ENCODE measurements around the gene STBD1.

Gene STBD1

DNA sequence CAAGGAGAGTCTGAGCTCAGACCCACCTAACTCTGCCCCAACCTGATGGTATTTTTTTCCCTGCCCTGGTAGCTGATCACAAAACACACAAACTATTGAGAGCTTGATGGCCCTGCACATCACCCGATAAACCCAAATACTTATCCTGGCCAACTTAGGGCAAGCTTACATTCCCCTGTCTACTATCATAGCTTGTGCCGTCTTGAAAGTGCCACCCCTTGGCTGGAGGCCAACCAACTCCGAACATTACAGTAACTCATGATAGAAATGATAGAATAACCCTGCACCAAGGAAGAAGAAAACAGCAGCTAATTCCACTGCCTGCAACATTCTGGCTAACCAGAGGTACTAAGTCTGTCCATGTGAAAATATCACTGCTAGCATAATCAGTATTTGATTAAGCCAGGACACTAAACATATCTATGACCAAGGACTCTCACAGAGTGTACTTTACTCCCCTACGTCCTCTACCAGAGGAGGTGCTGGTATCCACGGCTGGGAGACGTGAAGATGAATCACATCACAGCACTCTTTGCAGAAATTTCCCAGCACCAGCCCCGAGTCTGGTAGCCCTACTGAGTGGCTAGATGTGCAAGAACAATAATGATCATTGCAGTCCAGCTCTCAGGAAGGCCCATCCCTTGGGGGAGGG lies 8.9 kb downstream of the STBD1 start:
- Histone ChIP-seq H3K79me2 (ENCODE audit: control insufficient read depth, low read length) (no peaks in the 10 kb centered on the region), H3K9me3 (ENCODE audit: control insufficient read depth, insufficient read depth, low read length) (no peaks in the 10 kb centered on the region), H3K4me1 (ENCODE audit: control insufficient read depth, low read length) (no peaks in the 10 kb centered on the region), H3K9me2 (replicated peaks; ENCODE audit: control insufficient read depth, low read length) (no peaks in the 10 kb centered on the region), H3K36me3 (ENCODE audit: control insufficient read depth, low read length) (no peaks in the 10 kb centered on the region), H3K4me3 (ENCODE audit: low read length) (no peak overlapping the region), H3K27ac (ENCODE audit: low read depth, low read length) (no peak overlapping the region), H3F3A (ENCODE audit: control insufficient read depth, insufficient read depth) (no peaks in the 10 kb centered on the region), H3K27me3 (ENCODE audit: control insufficient read depth, low read length) (no peaks in the 10 kb centered on the region), H3K4me2 (ENCODE audit: low read length) (no peak overlapping the region), H4K20me1 (ENCODE audit: control insufficient read depth, insufficient read depth, low read depth, low read length) (no peaks in the 10 kb centered on the region)
- TF ChIP-seq, protein P1, sequence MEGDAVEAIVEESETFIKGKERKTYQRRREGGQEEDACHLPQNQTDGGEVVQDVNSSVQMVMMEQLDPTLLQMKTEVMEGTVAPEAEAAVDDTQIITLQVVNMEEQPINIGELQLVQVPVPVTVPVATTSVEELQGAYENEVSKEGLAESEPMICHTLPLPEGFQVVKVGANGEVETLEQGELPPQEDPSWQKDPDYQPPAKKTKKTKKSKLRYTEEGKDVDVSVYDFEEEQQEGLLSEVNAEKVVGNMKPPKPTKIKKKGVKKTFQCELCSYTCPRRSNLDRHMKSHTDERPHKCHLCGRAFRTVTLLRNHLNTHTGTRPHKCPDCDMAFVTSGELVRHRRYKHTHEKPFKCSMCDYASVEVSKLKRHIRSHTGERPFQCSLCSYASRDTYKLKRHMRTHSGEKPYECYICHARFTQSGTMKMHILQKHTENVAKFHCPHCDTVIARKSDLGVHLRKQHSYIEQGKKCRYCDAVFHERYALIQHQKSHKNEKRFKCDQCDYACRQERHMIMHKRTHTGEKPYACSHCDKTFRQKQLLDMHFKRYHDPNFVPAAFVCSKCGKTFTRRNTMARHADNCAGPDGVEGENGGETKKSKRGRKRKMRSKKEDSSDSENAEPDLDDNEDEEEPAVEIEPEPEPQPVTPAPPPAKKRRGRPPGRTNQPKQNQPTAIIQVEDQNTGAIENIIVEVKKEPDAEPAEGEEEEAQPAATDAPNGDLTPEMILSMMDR (IDR thresholded peaks at IDR 0.05; ENCODE audit: low read depth, low read length, poor library complexity, severe bottlenecking): no peak
- no peak for TF ChIP-seq EZH2phosphoT487 (IDR thresholded peaks at IDR 0.05; ENCODE audit: borderline replicate concordance, low read length)

DNA sequence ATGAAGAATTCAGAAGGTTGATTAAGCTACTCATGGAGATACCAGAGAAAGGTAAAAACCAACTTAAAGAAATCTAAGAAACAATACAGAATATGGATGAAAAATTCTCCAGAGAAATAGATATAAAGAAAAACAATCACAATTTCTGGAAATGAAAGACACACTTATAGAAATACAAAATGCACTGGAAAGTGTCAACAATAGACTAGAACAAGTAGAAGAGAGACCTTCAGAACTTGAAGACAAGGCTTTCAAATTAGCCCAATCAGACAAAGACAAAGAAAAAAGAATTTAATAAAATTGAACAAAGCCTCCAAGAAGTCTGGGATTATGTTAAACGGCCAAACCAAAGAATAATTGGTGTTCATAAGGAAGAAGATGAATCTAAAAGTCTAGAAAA lies 9.6 kb downstream of the STBD1 start:
- H3K27me3 ChIP-seq (ENCODE audit: control insufficient read depth, low read length): no peaks in the 10 kb centered on the region
- no peaks in the 10 kb centered on the region for H4K20me1 ChIP-seq (ENCODE audit: control insufficient read depth, insufficient read depth, low read depth, low read length)
- no peaks in the 10 kb centered on the region for H3F3A ChIP-seq (ENCODE audit: control insufficient read depth, insufficient read depth)
- TF ChIP-seq EZH2phosphoT487 (IDR thresholded peaks at IDR 0.05; ENCODE audit: borderline replicate concordance, low read length): no peak
- TF ChIP-seq, protein P1 (IDR thresholded peaks at IDR 0.05; ENCODE audit: low read depth, low read length, poor library complexity, severe bottlenecking): no peak
- no peaks in the 10 kb centered on the region for H3K9me3 ChIP-seq (ENCODE audit: control insufficient read depth, insufficient read depth, low read length)
- no peak overlapping the region for H3K4me2 ChIP-seq (ENCODE audit: low read length)
- H3K4me3 ChIP-seq (ENCODE audit: low read length): no peak overlapping the region
- no peaks in the 10 kb centered on the region for H3K9me2 ChIP-seq (replicated peaks; ENCODE audit: control insufficient read depth, low read length)
- no peak overlapping the region for H3K27ac ChIP-seq (ENCODE audit: low read depth, low read length)
- H3K79me2 ChIP-seq (ENCODE audit: control insufficient read depth, low read length): no peaks in the 10 kb centered on the region
- no peaks in the 10 kb centered on the region for H3K4me1 ChIP-seq (ENCODE audit: control insufficient read depth, low read length)
- H3K36me3 ChIP-seq (ENCODE audit: control insufficient read depth, low read length): no peaks in the 10 kb centered on the region

DNA sequence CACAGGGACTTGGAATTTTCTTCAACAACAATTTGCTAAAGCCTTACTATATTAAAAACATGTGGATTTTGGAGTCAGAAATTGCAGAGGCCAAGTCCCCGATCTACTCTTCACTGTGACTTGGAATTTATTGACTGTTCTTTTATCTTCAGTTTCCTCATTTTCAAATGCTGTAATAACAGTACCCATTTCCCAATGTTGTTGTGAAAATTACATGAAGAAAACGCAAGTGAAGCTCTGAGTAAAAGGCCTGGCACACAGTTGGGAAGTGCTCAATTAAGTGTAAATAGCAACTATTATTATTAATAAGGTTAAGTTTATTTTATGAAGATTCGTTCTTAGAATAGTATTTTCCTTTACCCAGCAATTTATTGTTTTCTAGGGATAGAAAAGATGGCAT lies 15.7 kb downstream of the STBD1 start:
- TF ChIP-seq EZH2phosphoT487 (IDR thresholded peaks at IDR 0.05; ENCODE audit: borderline replicate concordance, low read length): no peak
- TF ChIP-seq, protein P1 (IDR thresholded peaks at IDR 0.05; ENCODE audit: low read depth, low read length, poor library complexity, severe bottlenecking): no peak
- Histone ChIP-seq H3K9me2 (replicated peaks; ENCODE audit: control insufficient read depth, low read length) (no peaks in the 10 kb centered on the region), H3K9me3 (ENCODE audit: control insufficient read depth, insufficient read depth, low read length) (peaks cover 8% of the 10 kb centered on the region; the same call in 1 of the 2 replicates), H3K4me1 (ENCODE audit: control insufficient read depth, low read length) (no peaks in the 10 kb centered on the region), H4K20me1 (ENCODE audit: control insufficient read depth, insufficient read depth, low read depth, low read length) (no peaks in the 10 kb centered on the region), H3K27ac (ENCODE audit: low read depth, low read length) (no peak overlapping the region), H3K79me2 (ENCODE audit: control insufficient read depth, low read length) (no peaks in the 10 kb centered on the region), H3K4me2 (ENCODE audit: low read length) (no peak overlapping the region), H3K4me3 (ENCODE audit: low read length) (no peak overlapping the region), H3F3A (ENCODE audit: control insufficient read depth, insufficient read depth) (no peaks in the 10 kb centered on the region), H3K27me3 (ENCODE audit: control insufficient read depth, low read length) (no peaks in the 10 kb centered on the region), H3K36me3 (ENCODE audit: control insufficient read depth, low read length) (no peaks in the 10 kb centered on the region)

Measured in DOHH2 (cell line).